ENCODE results near the gene ARF4. TPM values are rescaled to one million over a fixed set of nuclear protein-coding genes. Genes with fewer than 3 reads are reported as not detected.

ARF4 gene
- total RNA-seq, 1 donor from 2014 or later = 66.4 TPM

DNA sequence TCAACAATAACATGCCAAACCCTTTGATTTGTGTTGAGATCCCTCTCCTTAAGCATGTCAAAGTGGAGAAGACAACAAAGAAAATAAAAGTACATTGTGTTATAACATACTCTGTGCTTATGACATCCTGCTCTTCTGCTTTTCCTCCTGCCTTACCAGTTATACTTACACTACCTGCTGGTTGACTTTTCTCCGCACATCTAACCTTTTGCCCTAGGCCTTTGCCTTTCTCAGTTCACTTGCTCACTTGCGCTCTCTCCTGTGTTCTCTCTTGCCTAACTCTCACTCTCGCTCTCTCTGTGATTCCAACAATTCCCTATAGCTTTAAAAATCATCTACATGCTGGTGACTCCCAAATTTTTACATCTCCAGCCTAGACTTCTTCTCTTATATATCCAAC is 58.7 kb downstream of the ARF4 start:
- no peak for ATAC-seq
- no peak for DNase-seq (ENCODE audit: missing footprints)
- intact Hi-C loops (cut with DNase I) = no loop called here

DNA sequence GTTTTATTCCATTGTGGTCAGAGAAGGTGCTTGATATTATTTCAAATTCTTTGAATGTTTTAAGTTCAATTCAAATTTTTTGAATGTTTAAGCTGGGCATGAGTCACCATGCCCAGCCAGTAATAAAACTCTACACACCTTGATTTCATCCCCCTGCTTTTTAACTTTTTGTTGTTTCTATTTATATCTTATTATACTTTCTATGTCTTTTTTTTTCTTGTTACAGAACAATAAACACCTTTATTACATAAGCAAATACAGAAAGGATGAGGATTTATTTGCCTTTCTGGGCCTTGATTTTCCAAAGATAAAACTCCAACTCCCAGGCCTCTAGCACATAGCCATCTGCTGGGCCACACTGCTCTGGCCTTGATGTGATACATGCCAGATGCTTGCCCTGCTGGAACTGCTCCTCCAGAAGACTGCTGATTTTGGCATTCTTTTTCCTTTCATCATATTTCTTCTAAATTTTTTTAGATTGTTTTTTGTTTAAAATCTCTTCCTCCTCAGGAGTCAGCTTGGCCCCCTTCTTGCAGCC is 67.0 kb downstream of the ARF4 start:
- intact Hi-C loops (cut with DNase I) = no loop called here
- ATAC-seq = no peak
- DNase-seq (ENCODE audit: missing footprints) = no peak

Other genes with a start within 250 kb of the ARF4 start
- not detected for gene DNAH12, start 53.0 kb downstream of the ARF4 start, total RNA-seq
- 10.3 TPM for gene PDE12, start 41.1 kb downstream of the ARF4 start, total RNA-seq
- 13.3 TPM for gene DENND6A, start 95.7 kb upstream of the ARF4 start, total RNA-seq
- 294 TPM for gene SLMAP, start 159.0 kb upstream of the ARF4 start, total RNA-seq

Measured in Right ventricle myocardium inferior (tissue), 1 donor.